ENCODE results near the gene TRIM47. TPM values are rescaled to one million over a fixed set of nuclear protein-coding genes. Genes with fewer than 3 reads are reported as not detected.

The TRIM47 gene
- total and polyA plus RNA-seq, 2 of the 13 experiments (the other 11 are each of a cell fraction or from before 2014, with no cell fraction given), result 33.5 to 82.0 TPM

DNA sequence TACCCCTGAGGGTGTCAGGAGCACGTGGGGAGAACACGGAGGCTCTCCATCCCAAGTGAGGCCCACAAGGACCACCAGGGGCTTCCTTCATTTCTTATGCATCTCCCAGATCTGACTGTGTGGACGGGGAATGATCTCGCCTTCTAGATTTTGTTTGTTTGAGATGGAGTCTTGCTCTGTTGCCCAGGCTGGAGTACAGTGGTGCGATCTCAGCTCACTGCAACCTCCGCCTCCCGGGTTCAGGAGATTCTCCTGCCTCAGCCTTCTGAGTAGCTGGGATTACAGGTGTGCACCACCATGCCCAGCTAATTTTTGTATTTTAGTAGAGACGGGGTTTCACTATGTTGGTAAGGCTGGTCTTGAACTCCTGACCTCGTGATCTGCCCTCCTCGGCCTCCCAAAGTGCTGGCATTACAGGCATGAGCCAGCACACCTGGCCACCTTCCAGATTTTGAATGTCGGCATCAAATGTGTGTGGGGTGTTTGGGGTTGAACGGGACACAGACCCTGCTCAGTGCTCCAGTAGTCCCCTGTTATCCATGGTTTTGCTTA is 9.6 kb downstream of the TRIM47 start (continued):
- TF ChIP-seq, protein P1, sequence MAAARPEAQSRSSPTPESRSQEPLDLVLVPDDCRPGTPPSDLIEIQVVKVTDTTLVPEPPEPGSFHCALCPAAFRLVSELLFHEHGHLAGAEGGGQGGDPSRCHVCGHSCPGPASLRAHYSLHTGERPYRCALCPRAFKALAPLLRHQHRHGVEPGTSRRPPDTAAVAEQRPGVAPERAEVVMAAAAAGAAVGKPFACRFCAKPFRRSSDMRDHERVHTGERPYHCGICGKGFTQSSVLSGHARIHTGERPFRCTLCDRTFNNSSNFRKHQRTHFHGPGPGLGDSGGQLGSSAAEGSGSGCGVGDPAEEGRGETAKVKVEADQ (CRISPR knock-in tag; IDR thresholded peaks at IDR 0.05; ENCODE audit: borderline replicate concordance), result 0 out of 2 replicates have a peak, but pooled peaks have one; percentile 12
- TF ChIP-seq ZNF501 (CRISPR knock-in tag; IDR thresholded peaks at IDR 0.05) (0 out of 2 replicates have a peak, but pooled peaks have one; percentile 26), KAT7 (CRISPR knock-in tag; IDR thresholded peaks at IDR 0.05; ENCODE audit: borderline replicate concordance) (peak; percentile 14; the same call in 1 of the 2 replicates), SAFB2 (CRISPR knock-in tag; IDR thresholded peaks at IDR 0.05; ENCODE audit: borderline replicate concordance, low read depth) (0 out of 2 replicates have a peak, but pooled peaks have one; percentile 84), ZNF430 (CRISPR knock-in tag; IDR thresholded peaks at IDR 0.05) (peak; percentile 56; the same call in 1 of the 2 replicates), NR2F1 (CRISPR knock-in tag; IDR thresholded peaks at IDR 0.05) (0 out of 4 replicates have a peak, but pooled peaks of 1 of the 2 experiments have one; percentile 6), ZNF605 (CRISPR knock-in tag; IDR thresholded peaks at IDR 0.05) (0 out of 2 replicates have a peak, but pooled peaks have one; percentile 19), RXRA (CRISPR knock-in tag; IDR thresholded peaks at IDR 0.05) (peak; percentile 30; the same call in 1 of the 2 replicates)
- TF ChIP-seq, protein P2, sequence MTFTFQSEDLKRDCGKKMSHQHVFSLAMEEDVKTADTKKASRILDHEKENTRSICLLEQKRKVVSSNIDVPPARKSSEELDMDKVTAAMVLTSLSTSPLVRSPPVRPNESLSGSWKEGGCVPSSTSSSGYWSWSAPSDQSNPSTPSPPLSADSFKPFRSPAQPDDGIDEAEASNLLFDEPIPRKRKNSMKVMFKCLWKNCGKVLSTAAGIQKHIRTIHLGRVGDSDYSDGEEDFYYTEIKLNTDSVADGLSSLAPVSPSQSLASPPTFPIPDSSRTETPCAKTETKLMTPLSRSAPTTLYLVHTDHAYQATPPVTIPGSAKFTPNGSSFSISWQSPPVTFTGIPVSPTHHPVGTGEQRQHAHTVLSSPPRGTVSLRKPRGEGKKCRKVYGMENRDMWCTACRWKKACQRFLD (CRISPR knock-in tag; IDR thresholded peaks at IDR 0.05; ENCODE audit: borderline replicate concordance), result 0 out of 2 replicates have a peak, but pooled peaks have one; percentile 1
- TF ChIP-seq, protein P3, sequence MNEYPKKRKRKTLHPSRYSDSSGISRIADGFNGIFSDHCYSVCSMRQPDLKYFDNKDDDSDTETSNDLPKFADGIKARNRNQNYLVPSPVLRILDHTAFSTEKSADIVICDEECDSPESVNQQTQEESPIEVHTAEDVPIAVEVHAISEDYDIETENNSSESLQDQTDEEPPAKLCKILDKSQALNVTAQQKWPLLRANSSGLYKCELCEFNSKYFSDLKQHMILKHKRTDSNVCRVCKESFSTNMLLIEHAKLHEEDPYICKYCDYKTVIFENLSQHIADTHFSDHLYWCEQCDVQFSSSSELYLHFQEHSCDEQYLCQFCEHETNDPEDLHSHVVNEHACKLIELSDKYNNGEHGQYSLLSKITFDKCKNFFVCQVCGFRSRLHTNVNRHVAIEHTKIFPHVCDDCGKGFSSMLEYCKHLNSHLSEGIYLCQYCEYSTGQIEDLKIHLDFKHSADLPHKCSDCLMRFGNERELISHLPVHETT (CRISPR knock-in tag; conservative IDR thresholded peaks at IDR 0.05), result peak; percentile 62; the same call in 1 of the 2 replicates
- TF ChIP-seq, protein P4, sequence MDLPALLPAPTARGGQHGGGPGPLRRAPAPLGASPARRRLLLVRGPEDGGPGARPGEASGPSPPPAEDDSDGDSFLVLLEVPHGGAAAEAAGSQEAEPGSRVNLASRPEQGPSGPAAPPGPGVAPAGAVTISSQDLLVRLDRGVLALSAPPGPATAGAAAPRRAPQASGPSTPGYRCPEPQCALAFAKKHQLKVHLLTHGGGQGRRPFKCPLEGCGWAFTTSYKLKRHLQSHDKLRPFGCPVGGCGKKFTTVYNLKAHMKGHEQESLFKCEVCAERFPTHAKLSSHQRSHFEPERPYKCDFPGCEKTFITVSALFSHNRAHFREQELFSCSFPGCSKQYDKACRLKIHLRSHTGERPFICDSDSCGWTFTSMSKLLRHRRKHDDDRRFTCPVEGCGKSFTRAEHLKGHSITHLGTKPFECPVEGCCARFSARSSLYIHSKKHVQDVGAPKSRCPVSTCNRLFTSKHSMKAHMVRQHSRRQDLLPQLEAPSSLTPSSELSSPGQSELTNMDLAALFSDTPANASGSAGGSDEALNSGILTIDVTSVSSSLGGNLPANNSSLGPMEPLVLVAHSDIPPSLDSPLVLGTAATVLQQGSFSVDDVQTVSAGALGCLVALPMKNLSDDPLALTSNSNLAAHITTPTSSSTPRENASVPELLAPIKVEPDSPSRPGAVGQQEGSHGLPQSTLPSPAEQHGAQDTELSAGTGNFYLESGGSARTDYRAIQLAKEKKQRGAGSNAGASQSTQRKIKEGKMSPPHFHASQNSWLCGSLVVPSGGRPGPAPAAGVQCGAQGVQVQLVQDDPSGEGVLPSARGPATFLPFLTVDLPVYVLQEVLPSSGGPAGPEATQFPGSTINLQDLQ (CRISPR knock-in tag; IDR thresholded peaks at IDR 0.05), result peak; percentile 69; the same call in 1 of the 2 replicates
- TF ChIP-seq, protein P5, sequence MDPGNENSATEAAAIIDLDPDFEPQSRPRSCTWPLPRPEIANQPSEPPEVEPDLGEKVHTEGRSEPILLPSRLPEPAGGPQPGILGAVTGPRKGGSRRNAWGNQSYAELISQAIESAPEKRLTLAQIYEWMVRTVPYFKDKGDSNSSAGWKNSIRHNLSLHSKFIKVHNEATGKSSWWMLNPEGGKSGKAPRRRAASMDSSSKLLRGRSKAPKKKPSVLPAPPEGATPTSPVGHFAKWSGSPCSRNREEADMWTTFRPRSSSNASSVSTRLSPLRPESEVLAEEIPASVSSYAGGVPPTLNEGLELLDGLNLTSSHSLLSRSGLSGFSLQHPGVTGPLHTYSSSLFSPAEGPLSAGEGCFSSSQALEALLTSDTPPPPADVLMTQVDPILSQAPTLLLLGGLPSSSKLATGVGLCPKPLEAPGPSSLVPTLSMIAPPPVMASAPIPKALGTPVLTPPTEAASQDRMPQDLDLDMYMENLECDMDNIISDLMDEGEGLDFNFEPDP (CRISPR knock-in tag; conservative IDR thresholded peaks at IDR 0.05), result 0 out of 2 replicates have a peak, but pooled peaks have one; percentile 75
- TF ChIP-seq, protein P6, sequence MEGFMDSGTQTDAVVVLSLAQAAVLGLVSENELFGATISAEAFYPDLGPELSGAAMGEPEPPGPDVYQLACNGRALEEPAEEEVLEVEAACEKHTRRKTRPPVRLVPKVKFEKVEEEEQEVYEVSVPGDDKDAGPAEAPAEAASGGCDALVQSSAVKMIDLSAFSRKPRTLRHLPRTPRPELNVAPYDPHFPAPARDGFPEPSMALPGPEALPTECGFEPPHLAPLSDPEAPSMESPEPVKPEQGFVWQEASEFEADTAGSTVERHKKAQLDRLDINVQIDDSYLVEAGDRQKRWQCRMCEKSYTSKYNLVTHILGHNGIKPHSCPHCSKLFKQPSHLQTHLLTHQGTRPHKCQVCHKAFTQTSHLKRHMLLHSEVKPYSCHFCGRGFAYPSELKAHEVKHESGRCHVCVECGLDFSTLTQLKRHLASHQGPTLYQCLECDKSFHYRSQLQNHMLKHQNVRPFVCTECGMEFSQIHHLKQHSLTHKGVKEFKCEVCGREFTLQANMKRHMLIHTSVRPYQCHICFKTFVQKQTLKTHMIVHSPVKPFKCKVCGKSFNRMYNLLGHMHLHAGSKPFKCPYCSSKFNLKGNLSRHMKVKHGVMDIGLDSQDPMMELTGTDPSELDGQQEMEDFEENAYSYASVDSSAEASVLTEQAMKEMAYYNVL (CRISPR knock-in tag; IDR thresholded peaks at IDR 0.05; ENCODE audit: borderline replicate concordance), result peak; percentile 22; the same call in 1 of the 2 replicates

Data from HepG2 (cell line).